ENCODE data around the gene RGS7BP. TPM values are rescaled to one million over a fixed set of nuclear protein-coding genes. Genes with fewer than 3 reads are reported as not detected.

Gene RGS7BP
- total and polyA plus RNA-seq, 4 donors = 0.47 to 1.9 (median 1.1) TPM

- TF ChIP-seq MAX (IDR thresholded peaks at IDR 0.05) (no peak), HNF4G (IDR thresholded peaks at IDR 0.05) (no peak), REST (IDR thresholded peaks at IDR 0.05) (no peak), JUND (IDR thresholded peaks at IDR 0.05) (no peak), ZBTB33 (IDR thresholded peaks at IDR 0.05) (no peak), EGR1 (IDR thresholded peaks at IDR 0.05; ENCODE audit: low read depth in 2 of 2) (no peak), SP1 (IDR thresholded peaks at IDR 0.05) (no peak), YY1 (IDR thresholded peaks at IDR 0.05) (no peak), GABPA (IDR thresholded peaks at IDR 0.05 in 1 of 2, conservative IDR thresholded peaks at IDR 0.05 in 1 of 2) (no peak), NR2F2 (IDR thresholded peaks at IDR 0.05) (no peak), RXRA (IDR thresholded peaks at IDR 0.05) (no peak), HNF4A (conservative IDR thresholded peaks at IDR 0.05) (no peak), FOXA2 (IDR thresholded peaks at IDR 0.05) (no peak), RAD21 (IDR thresholded peaks at IDR 0.05) (no peak), TAF1 (conservative IDR thresholded peaks at IDR 0.05) (no peak), FOXA1 (IDR thresholded peaks at IDR 0.05) (no peak)
- TF ChIP-seq, protein P1, sequence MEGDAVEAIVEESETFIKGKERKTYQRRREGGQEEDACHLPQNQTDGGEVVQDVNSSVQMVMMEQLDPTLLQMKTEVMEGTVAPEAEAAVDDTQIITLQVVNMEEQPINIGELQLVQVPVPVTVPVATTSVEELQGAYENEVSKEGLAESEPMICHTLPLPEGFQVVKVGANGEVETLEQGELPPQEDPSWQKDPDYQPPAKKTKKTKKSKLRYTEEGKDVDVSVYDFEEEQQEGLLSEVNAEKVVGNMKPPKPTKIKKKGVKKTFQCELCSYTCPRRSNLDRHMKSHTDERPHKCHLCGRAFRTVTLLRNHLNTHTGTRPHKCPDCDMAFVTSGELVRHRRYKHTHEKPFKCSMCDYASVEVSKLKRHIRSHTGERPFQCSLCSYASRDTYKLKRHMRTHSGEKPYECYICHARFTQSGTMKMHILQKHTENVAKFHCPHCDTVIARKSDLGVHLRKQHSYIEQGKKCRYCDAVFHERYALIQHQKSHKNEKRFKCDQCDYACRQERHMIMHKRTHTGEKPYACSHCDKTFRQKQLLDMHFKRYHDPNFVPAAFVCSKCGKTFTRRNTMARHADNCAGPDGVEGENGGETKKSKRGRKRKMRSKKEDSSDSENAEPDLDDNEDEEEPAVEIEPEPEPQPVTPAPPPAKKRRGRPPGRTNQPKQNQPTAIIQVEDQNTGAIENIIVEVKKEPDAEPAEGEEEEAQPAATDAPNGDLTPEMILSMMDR (IDR thresholded peaks at IDR 0.05; ENCODE audit: low read depth, low read length, missing input control) = no peak
- TF ChIP-seq, protein P2, sequence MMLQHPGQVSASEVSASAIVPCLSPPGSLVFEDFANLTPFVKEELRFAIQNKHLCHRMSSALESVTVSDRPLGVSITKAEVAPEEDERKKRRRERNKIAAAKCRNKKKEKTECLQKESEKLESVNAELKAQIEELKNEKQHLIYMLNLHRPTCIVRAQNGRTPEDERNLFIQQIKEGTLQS (IDR thresholded peaks at IDR 0.05) = no peak
- no peak for DNase-seq (ENCODE audit: low spot score)
- no peaks in the 10 kb centered on the region for H3K36me3 ChIP-seq (ENCODE audit: control insufficient read depth in 4 of 4, insufficient read depth in 3 of 4, low read depth in 1 of 4, low read length in 3 of 4)
- 53% methylated on average over 4 of the region's 4 CpGs for WGBS
- no peak overlapping the region for H3K27ac ChIP-seq (ENCODE audit: low read depth in 1 of 2, low read length in 2 of 2)
- H3K4me1 ChIP-seq (ENCODE audit: control insufficient read depth in 4 of 4, insufficient read depth in 4 of 4, low read length in 3 of 4) = peaks cover 4 to 20% (median 17%) of the 10 kb centered on the region in 4 donors
- no peak overlapping the region for H3K9ac ChIP-seq (ENCODE audit: low read depth in 1 of 2, low read length in 2 of 2)
- H3K27me3 ChIP-seq (ENCODE audit: control insufficient read depth in 4 of 4, insufficient read depth in 4 of 4, low read length in 3 of 4) = no peaks in the 10 kb centered on the region
- no peak overlapping the region for H3K4me3 ChIP-seq (ENCODE audit: low read depth in 1 of 3, low read length in 3 of 3)
- H3K9me3 ChIP-seq (ENCODE audit: control insufficient read depth in 4 of 4, low read length in 3 of 4) = no peaks in the 10 kb centered on the region
These were observed 88.8 kb downstream of the RGS7BP start for GRCh38 chr5:64594601-64595000.
